NCI-H446 (cell line): ENCODE data around the gene CCDC24.

Experiments
- DNase-seq, 2 experiments: peaks; one replicate each; lab custom pipeline; 2025; lab: John Stamatoyannopoulos, UW

CCDC24 gene

GRCh38 chr1:43991476-43992231, at the start of gene CCDC24:
TSS of gene CCDC24 (plus strand) at chr1:43991599. CDS start at chr1:43991879, 280 bp downstream.
- DNase-seq, result peak in 1 of 2 experiments; percentile 80

DNA sequence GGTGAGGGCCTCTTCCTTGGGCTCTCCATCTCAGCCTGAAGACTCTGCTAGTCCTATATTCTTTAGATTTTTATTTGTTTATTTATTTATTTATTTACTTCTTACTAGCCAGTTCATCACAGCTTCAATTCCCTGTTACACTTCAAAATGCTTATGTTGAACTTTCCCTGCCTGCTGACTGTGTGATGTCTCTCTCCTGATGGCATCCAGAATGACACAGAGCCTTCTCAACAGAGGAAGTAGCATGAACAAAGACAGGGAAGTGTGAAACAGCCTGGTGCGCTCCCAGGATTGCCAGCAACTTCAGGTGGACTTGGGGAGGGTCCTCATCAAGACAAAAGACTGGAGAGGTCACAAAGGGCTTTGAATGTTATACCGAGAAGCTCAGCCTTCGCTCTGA, 49.0 kb upstream of the CCDC24 start:
- no peak for DNase-seq

GRCh38 chr1:43944860-43945259, 46.5 kb upstream of the CCDC24 start:
- no peak for DNase-seq

- DNase-seq, result no peak
These were observed 45.6 kb upstream of the CCDC24 start for GRCh38 chr1:43945674-43946235.

GRCh38 chr1:43946236-43947060, 45.0 kb upstream of the CCDC24 start, which contains the start of gene IPO13:
TSS of gene IPO13 (plus strand) at chr1:43946950. CDS start at chr1:43947601, 651 bp downstream.
- peak; percentile 93 to 98 for DNase-seq

- DNase-seq, result peak in 1 of 2 experiments; percentile 48
These were observed 44.1 kb upstream of the CCDC24 start for GRCh38 chr1:43947061-43947873.

- peak; percentile 22 to 48 for DNase-seq
These were observed 43.4 kb upstream of the CCDC24 start for GRCh38 chr1:43947874-43948437.

GRCh38 chr1:43949678-43950077, 41.7 kb upstream of the CCDC24 start:
- DNase-seq, result no peak

- no peak for DNase-seq
These were observed 40.1 kb upstream of the CCDC24 start for GRCh38 chr1:43951021-43951985.

DNA sequence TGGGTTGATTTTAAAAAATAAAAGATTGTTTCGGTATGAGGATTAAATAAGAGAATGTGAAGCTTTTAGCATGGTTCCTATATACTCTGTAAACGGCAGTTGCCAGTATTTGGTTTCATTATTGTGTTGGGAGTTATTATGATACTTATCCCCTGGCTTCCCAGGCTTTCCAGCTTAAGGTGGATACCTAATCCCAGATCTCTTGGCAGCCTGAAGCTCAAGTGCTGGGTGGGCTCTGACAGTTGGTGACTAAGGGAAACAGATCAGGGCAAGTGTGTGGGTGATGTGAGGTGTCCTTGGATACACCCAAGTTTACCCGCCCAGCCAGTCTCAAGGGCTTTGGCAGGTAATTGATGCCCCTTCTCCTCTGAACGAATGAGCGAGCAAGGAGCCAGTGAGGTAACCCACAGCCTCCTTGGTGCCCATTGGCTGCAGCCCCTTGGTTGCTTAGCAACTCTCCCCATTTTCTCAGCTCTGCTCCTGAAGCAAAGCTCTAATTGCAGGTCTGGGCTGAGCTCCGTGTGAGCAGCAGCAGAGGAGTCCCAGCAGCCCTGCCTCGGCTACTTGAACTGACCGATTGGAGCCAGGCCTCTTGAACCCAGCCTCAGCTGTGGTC, 38.6 kb upstream of the CCDC24 start:
- no peak for DNase-seq

GRCh38 chr1:43953361-43953760, 38.0 kb upstream of the CCDC24 start:
- DNase-seq, result no peak

- DNase-seq, result no peak
These were observed 37.4 kb upstream of the CCDC24 start for GRCh38 chr1:43954036-43954435.

DNA sequence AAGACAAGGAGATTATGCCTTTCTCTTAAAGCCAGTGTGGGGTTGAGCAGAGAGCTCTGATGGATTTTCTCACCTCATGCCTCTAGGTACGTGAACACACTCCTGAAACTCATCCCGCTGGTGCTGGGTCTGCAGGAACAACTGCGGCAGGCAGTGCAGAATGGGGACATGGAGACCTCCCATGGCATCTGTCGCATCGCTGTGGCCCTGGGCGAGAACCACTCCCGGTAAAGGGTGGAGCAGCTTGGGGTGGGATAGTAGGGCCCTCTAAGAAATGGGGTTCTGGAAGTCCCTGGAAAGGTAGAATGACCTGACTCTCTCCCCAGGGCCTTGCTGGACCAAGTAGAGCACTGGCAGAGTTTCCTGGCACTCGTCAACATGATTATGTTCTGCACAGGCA, 35.2 kb upstream of the CCDC24 start:
- DNase-seq, result no peak

DNA sequence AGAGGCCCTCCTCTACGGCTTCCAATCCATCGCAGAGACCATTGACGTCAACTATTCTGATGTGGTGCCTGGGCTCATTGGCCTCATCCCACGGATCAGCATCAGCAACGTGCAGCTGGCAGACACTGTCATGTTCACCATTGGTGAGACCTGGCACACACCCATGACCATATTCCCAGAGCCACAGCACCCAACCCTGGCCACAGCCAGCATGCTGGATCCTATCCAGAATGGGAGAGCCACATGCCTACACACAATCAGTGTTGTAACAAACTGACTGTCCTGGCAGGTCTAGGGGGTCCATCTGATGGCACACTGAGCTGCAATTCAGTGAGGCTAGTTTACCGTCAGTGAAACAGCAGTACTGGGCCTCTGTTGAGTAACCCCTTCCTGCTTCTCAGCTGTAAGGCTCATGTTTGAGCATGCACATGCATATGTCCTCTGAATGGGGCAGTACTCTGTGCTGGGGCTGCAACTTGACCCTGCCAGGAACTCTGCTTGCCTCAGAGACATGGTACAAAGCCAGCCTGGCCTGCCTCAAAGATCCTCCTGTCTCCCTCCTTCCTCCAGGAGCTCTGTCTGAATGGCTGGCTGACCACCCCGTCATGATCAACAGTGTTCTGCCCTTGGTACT, 33.9 kb upstream of the CCDC24 start:
- DNase-seq, result no peak

DNA sequence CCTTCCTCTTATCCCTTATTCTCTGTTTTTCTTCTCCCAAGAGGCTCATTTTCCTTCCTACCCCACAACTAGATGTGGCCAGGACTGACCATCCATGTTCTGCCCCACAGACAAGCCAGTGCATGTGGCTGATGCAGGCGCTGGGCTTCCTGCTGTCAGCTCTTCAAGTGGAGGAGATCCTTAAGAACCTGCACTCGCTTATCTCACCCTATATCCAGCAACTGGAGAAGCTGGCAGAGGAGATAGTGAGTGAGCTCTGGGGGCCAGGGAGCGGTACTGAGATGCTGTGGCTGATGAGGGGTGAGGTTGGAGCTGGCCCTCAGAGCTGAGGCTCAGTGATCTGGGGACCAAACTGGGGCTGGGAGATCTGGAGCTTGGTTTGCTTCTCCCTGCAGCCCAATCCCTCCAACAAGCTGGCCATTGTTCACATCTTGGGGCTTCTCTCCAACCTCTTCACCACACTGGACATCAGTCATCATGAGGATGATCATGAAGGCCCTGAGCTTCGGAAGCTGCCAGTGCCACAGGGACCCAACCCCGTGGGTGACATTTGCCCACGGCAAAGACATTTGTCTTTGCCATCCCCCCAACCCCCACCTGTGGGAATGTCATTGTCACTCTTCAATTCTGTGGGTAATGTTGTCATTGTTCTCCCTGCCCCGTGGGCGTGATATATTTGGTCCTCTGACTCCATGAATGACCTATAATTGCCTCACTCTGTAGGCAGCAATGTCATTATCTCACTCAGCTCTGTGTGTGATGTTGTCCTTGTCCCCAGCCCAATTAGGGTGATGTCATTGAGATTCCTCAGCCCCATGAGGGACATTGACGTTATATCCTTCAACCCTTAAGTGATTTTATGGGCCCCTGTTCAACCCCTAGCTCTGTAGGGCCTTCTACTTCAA, 32.8 kb upstream of the CCDC24 start:
- DNase-seq, result no peak

- DNase-seq, result no peak
These were observed 30.6 kb upstream of the CCDC24 start for GRCh38 chr1:43960798-43961197.

- no peak for DNase-seq
These were observed 29.7 kb upstream of the CCDC24 start for GRCh38 chr1:43961692-43962091.

- no peak for DNase-seq
These were observed 29.1 kb upstream of the CCDC24 start for GRCh38 chr1:43962324-43962723.
